Erythroblast (primary cell): Measurements from ENCODE around the gene FAM110D.

Experiments used
- GATA1 ChIP-seq: IDR thresholded peaks from 2 replicates; pipeline ENCODE4 v1.6.1; 2011; ENCODE audit warnings: low read depth, mild to moderate bottlenecking, control low read depth, low read length, moderate library complexity
- POLR2A ChIP-seq: IDR thresholded peaks from 2 replicates; pipeline ENCODE4 v1.6.1; 2011; ENCODE audit warnings: mild to moderate bottlenecking, low read length

GRCh38 chr1:26158908-26159742 is at the start of gene FAM110D:
- TF ChIP-seq POLR2A: no peak
- TF ChIP-seq GATA1: no peak
